K562 (cell line): ENCODE data around the gene WT1. TPM values are rescaled to one million over a fixed set of nuclear protein-coding genes. Genes with fewer than 3 reads are reported as not detected.
A peak's percentile ranks its signal among the peaks of the same experiment; 100 is the strongest.

ENCODE experiments used
- AFF4 ChIP-seq: sonication (generic); formaldehyde crosslinking; IDR thresholded peaks from 2 replicates; pipeline ENCODE4 v1.8.0; 2023; ENCODE audit warnings: mild to moderate bottlenecking, missing genetic modification reagents
- COPS2 ChIP-seq: fragments of 450-650 bp; conservative IDR thresholded peaks from 2 replicates; pipeline ENCODE4 v1.6.1; 2016; ENCODE audit warnings: mild to moderate bottlenecking, moderate library complexity
- CREB3L1 ChIP-seq: fragments of 450-650 bp; IDR thresholded peaks from 2 replicates; pipeline ENCODE4 v1.6.1; 2014; ENCODE audit warnings: low read depth, mild to moderate bottlenecking, moderate library complexity, borderline replicate concordance
- HDAC3 ChIP-seq: fragments of 450-650 bp; IDR thresholded peaks from 2 replicates; pipeline ENCODE4 v1.6.1; 2018; ENCODE audit warnings: borderline replicate concordance, mild to moderate bottlenecking, moderate library complexity; ENCODE audit not compliant: partially characterized antibody
- IRF9 ChIP-seq: fragments of 450-650 bp; IDR thresholded peaks from 2 replicates; pipeline ENCODE4 v1.6.1; 2016; ENCODE audit warnings: missing biosample characterization, missing genetic modification characterization
- MAX ChIP-seq: sonication (generic); formaldehyde crosslinking; IDR thresholded peaks from 2 replicates; pipeline ENCODE4 v1.9.0; 2022; ENCODE audit warnings: mild to moderate bottlenecking, missing genetic modification reagents
- PHF8 ChIP-seq: fragments of 200-600 bp; sonication (generic); IDR thresholded peaks from 2 replicates; pipeline ENCODE4 v1.6.1; 2012; ENCODE audit warnings: mixed run types, mild to moderate bottlenecking, inconsistent platforms, low read length, moderate library complexity, borderline replicate concordance
- SIX5 ChIP-seq, 2 experiments: IDR thresholded peaks; 2 replicates each; pipeline ENCODE4 v1.6.1; 2011; ENCODE audit warnings: low read length in 2 of 2, borderline replicate concordance in 1 of 2, low read depth in 1 of 2, mild to moderate bottlenecking in 1 of 2, moderate library complexity in 1 of 2; ENCODE audit not compliant: insufficient read depth in 1 of 2
- TCF15 ChIP-seq: fragments of 250-450 bp; sonication (Bioruptor Pico); IDR thresholded peaks from 2 replicates; pipeline ENCODE4 v1.8.0; 2022; ENCODE audit warnings: moderate library complexity, mild to moderate bottlenecking, inconsistent platforms
- TOE1 ChIP-seq, 2 experiments: fragments of 450-650 bp in 1 of 2; sonication (generic) in 1 of 2; formaldehyde crosslinking in 1 of 2; IDR thresholded peaks; 2 replicates each; pipeline versions ENCODE4 v1.7.1 to v1.8.0; 2016 to 2022; ENCODE audit warnings: borderline replicate concordance in 2 of 2, mild to moderate bottlenecking in 2 of 2, antibody characterized with exemption in 1 of 2, inconsistent platforms in 1 of 2, low read depth in 1 of 2, missing genetic modification reagents in 1 of 2, moderate library complexity in 1 of 2
- ZBED1 ChIP-seq: IDR thresholded peaks from 2 replicates; pipeline ENCODE4 v1.6.1; 2014
- ZNF212 ChIP-seq: fragments of 450-650 bp; formaldehyde crosslinking; IDR thresholded peaks from 2 replicates; pipeline ENCODE4 v1.4.0; 2020; ENCODE audit warnings: mild to moderate bottlenecking
- ZNF23 ChIP-seq: fragments of 250-450 bp; sonication (Bioruptor Pico); IDR thresholded peaks from 2 replicates; pipeline ENCODE4 v1.4.0; 2020; ENCODE audit warnings: mild to moderate bottlenecking
- ZNF449 ChIP-seq: fragments of 250-450 bp; sonication (Bioruptor Pico); IDR thresholded peaks from 2 replicates; pipeline ENCODE4 v1.8.0; 2022; ENCODE audit warnings: moderate library complexity, mild to moderate bottlenecking, inconsistent platforms
- polyA plus RNA-seq, 8 experiments: library from polyadenylated mRNA; depleted of rRNA in 4 of 8; stranded (reverse) in 5 of 8; unstranded in 3 of 8; fragments of >200 nt; fragmentation: Nextera tagmentation in 2 of 8; fragmentation: Illumina TruSeq in 1 of 8; extraction: Ambion mirVana in 2 of 8; extraction: Trizol in 1 of 8; gene quantifications; 2 replicates each; pipeline versions ENCODE4 v1.2.1 to v1.2.3, GENCODE V29; 2011 to 2014; ENCODE audit warnings: inconsistent platforms in 1 of 8, missing spikeins in 1 of 8
- total RNA-seq, 7 experiments: library from RNA; depleted of rRNA in 6 of 7; stranded (reverse); fragments of >200 nt in 6 of 7; fragmentation: Illumina TruSeq in 2 of 7; extraction: Trizol in 2 of 7; gene quantifications; 2 replicates each; pipeline versions ENCODE4 v1.2.1 to v1.2.3, GENCODE V29; 2011 to 2021; ENCODE audit warnings: low replicate concordance in 1 of 7

The WT1 gene
- total and polyA plus RNA-seq, 9 of the 15 experiments (the other 6 are each of a cell fraction or from before 2014, with no cell fraction given): 7.1 to 33.8 (median 19.4) TPM

- TF ChIP-seq PHF8 (peak; percentile 10; the same call in 1 of the 2 replicates), ZNF23 (CRISPR knock-in tag) (no peak), ZNF449 (CRISPR knock-in tag) (no peak), SIX5 (IDR thresholded peaks at IDR 0.05; ENCODE audit: borderline replicate concordance in 1 of 2, insufficient read depth in 1 of 2, low read depth in 1 of 2, low read length in 2 of 2) (no peak), ZBED1 (no peak), HDAC3 (no peak), COPS2 (no peak), TCF15 (CRISPR knock-in tag) (no peak), AFF4 (peak; percentile 8; the same call in 1 of the 2 replicates), ZNF212 (CRISPR knock-in tag) (no peak), IRF9 (tag) (no peak), MAX (no peak), CREB3L1 (no peak), TOE1 (IDR thresholded peaks at IDR 0.05; ENCODE audit: borderline replicate concordance) (no peak), TOE1 (CRISPR knock-in tag; IDR thresholded peaks at IDR 0.05; ENCODE audit: borderline replicate concordance, low read depth) (no peak)
Observed at GRCh38 chr11:32433101-32433913, 2.0 kb downstream of the WT1 start (continued).
